Medulla oblongata (tissue), 1 donor: ENCODE measurements around the gene CCDC192.

Source experiments
- DNase-seq: peaks from one replicate; pipeline ENCODE4 v3.0.0-alpha.2; 2015; ENCODE audit errors: extremely low spot score

Gene CCDC192

GRCh38 chr5:127884416-127884815 lies 181.2 kb downstream of the CCDC192 start:
- no peak for DNase-seq

GRCh38 chr5:127885176-127885575 lies 182.0 kb downstream of the CCDC192 start:
- DNase-seq, result no peak

GRCh38 chr5:127886081-127886480 lies 182.9 kb downstream of the CCDC192 start:
- DNase-seq, result no peak

- no peak for DNase-seq
Measured at GRCh38 chr5:127887282-127887681, 184.1 kb downstream of the CCDC192 start.

- no peak for DNase-seq
Measured at GRCh38 chr5:127891942-127892341, 188.8 kb downstream of the CCDC192 start.

GRCh38 chr5:127892467-127893207 lies 189.4 kb downstream of the CCDC192 start:
- DNase-seq, result peak; percentile 62

GRCh38 chr5:127893232-127893631 lies 190.0 kb downstream of the CCDC192 start:
- no peak for DNase-seq

- DNase-seq, result no peak
Measured at GRCh38 chr5:127894461-127894860, 191.3 kb downstream of the CCDC192 start.

GRCh38 chr5:127898551-127899213 lies 195.5 kb downstream of the CCDC192 start:
- no peak for DNase-seq

GRCh38 chr5:127899214-127899610 lies 196.0 kb downstream of the CCDC192 start:
- DNase-seq, result no peak

- DNase-seq, result no peak
Measured at GRCh38 chr5:127906562-127907204, 203.5 kb downstream of the CCDC192 start.

GRCh38 chr5:127907907-127908306 lies 204.7 kb downstream of the CCDC192 start:
- DNase-seq, result no peak

- no peak for DNase-seq
Measured at GRCh38 chr5:127909066-127909465, 205.9 kb downstream of the CCDC192 start.

- no peak for DNase-seq
Measured at GRCh38 chr5:127909821-127910220, 206.6 kb downstream of the CCDC192 start.

GRCh38 chr5:127910307-127910956 lies 207.2 kb downstream of the CCDC192 start:
- DNase-seq, result no peak

- DNase-seq, result no peak
Measured at GRCh38 chr5:127911619-127912018, 208.4 kb downstream of the CCDC192 start.

GRCh38 chr5:127912411-127912810 lies 209.2 kb downstream of the CCDC192 start:
- no peak for DNase-seq

- no peak for DNase-seq
Measured at GRCh38 chr5:127916885-127917573, 213.8 kb downstream of the CCDC192 start.

- DNase-seq, result peak; percentile 14
Measured at GRCh38 chr5:127919006-127919796, 216.0 kb downstream of the CCDC192 start.

GRCh38 chr5:127919818-127920217 lies 216.6 kb downstream of the CCDC192 start:
- DNase-seq, result no peak

GRCh38 chr5:127920936-127921335 lies 217.7 kb downstream of the CCDC192 start:
- no peak for DNase-seq
